Aortic smooth muscle cell (primary cell): ENCODE data around the gene PGAM5. TPM values are rescaled to one million over a fixed set of nuclear protein-coding genes. Genes with fewer than 3 reads are reported as not detected.

Experiments used
- total RNA-seq: library from RNA; depleted of rRNA; stranded (reverse); fragments of >200 nt; gene quantifications from 2 replicates; pipeline ENCODE4 v1.2.3, GENCODE V29; 2014

The PGAM5 gene
- 19.9 and 29.5 TPM in 2 replicates for total RNA-seq

DNA sequence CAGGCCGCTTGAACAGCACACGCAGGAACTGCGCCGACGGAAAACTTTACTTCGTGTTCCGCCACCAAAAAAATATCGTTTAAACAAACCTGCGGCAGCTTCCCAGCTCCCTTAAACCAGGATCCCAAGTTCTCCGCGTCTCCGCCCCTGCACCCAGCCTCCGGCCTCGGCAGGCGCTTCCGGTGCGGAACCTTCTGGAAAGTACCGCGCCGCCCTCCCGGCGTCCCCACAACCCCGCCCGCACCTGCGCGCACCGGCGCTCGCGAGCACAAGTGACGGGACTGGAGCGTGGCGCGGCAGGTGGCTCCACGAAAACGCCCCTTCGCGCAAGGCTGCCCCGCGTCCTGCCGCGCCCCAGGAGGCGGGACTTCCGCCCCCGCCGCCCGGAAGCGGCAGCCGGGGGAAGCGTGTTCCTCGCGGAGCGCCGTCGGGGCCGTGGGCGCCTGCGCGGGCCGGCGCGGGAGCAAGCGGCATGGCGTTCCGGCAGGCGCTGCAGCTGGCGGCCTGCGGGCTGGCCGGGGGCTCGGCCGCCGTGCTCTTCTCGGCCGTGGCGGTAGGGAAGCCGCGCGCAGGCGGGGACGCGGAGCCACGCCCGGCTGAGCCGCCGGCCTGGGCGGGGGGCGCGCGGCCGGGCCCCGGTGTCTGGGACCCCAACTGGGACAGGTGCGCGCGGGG is at the start of gene PGAM5:
TSS of gene PGAM5 (plus strand) at position 438 of the 675 bp plus-strand sequence. CDS start at position 473, 35 bp downstream.

DNA sequence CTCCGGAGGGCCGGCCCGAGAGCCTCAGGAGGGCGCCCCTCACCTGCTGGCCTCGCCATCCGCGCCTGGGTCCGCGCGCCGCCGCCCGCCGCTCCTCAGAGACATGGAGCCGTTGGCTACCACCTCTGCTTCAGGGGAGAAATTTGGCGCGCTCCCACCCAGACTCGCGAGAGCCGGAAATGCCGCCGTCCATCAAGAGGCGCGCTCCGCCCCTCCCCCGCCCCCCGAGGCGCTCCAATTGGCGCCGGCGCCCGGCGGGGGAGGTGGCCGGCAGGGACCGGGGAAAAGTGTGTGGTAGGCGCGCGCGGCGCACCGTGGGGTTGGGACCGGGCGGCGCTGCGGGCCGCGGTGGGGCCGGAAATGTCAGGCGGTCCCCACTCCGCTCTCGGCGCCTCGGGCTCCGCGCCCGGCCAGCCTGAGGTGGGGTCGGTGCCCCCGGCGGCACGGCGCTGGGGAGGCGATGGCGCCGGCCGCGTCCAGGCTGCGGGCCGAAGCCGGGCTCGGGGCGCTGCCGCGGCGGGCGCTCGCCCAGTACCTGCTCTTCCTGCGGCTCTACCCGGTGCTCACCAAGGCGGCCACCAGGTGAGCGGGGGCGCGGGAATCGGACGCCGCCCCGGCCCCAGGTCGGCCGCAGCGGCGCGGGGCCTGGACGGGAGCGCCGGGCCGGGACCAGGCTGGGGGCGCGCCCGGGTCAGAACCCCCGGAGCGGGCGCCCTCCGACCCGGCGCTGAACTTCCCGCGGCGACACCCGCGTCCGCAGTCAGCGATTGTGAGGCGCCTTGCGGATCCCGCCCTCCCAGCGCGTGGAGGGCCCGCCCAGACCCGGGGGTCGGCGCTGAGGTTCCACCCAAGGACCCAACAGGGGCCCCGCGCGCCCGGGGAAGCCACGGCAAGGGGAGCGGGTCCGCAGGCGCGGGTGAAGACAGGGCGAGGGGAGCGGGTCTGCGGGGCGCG is 23.2 kb upstream of the PGAM5 start, which contains the start of the genes POLE and PXMP2:
TSS of gene POLE (minus strand) at position 132 of the 954 bp plus-strand sequence. CDS start at position 105, 27 bp downstream.
TSS of gene PXMP2 (plus strand) at position 377 of the 954 bp plus-strand sequence. CDS start at position 461, 84 bp downstream.

GRCh38 chr12:132761032-132761920 is 50.6 kb downstream of the PGAM5 start, which contains the start of gene ANKLE2:
TSS of gene ANKLE2 (minus strand) at chr12:132761832. CDS start at chr12:132761798, 34 bp downstream.

Other genes starting within 250 kb of the PGAM5 start
- gene FBRSL1, start 220.7 kb upstream of the PGAM5 start, total RNA-seq: 1.1 and 1.4 TPM in 2 replicates
- gene LRCOL1, start 100.3 kb upstream of the PGAM5 start, total RNA-seq: not detected in 2 replicates
- not detected in 2 replicates for gene P2RX2, start 92.1 kb upstream of the PGAM5 start, total RNA-seq
- gene POLE, start 23.5 kb upstream of the PGAM5 start, total RNA-seq: 19.8 and 29.7 TPM in 2 replicates
- gene PXMP2, start 23.3 kb upstream of the PGAM5 start, total RNA-seq: 13.3 and 13.5 TPM in 2 replicates
- gene ANKLE2, start 51.0 kb downstream of the PGAM5 start, total RNA-seq: 51.1 and 63.1 TPM in 2 replicates
- gene GOLGA3, start 118.0 kb downstream of the PGAM5 start, total RNA-seq: 132 and 178 TPM in 2 replicates
- 37.4 and 37.7 TPM in 2 replicates for gene CHFR, start 176.8 kb downstream of the PGAM5 start, total RNA-seq
- 8.2 and 10.7 TPM in 2 replicates for gene ZNF605, start 245.5 kb downstream of the PGAM5 start, total RNA-seq